ENCODE data around the gene AASS.

DNA sequence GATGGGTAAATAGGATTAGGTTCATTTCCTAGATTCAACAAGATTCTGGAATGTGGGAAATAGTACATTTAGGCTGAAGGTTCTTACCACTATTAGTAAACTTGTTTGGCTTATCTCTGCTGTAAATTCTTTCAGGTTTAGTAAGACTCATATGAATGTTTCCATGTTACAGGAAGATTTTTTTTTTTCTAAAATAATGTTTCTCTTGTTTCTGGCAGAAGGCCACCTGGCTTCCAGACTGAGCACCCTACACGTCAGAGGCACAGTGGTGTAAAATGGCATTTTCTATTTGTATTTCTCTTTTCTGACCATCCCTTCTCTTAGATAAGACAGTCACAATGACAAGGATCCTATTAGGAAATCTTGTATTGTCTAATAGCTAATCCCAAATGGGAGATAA is 22.7 kb upstream of the AASS start:
- TF ChIP-seq RAD21 (IDR thresholded peaks at IDR 0.05; ENCODE audit: insufficient read depth, low read depth, low read length) (no peak), RCOR1 (conservative IDR thresholded peaks at IDR 0.05; ENCODE audit: low read depth, low read length) (no peak), ZNF24 (IDR thresholded peaks at IDR 0.05) (no peak), EZH2 (IDR thresholded peaks at IDR 0.05; ENCODE audit: borderline replicate concordance, control insufficient read depth, low read depth, low read length) (no peak), POLR2AphosphoS5 (IDR thresholded peaks at IDR 0.05; ENCODE audit: low read length) (no peak), POLR2A (IDR thresholded peaks at IDR 0.05; ENCODE audit: low read depth, low read length) (no peak)
- TF ChIP-seq, protein P1, sequence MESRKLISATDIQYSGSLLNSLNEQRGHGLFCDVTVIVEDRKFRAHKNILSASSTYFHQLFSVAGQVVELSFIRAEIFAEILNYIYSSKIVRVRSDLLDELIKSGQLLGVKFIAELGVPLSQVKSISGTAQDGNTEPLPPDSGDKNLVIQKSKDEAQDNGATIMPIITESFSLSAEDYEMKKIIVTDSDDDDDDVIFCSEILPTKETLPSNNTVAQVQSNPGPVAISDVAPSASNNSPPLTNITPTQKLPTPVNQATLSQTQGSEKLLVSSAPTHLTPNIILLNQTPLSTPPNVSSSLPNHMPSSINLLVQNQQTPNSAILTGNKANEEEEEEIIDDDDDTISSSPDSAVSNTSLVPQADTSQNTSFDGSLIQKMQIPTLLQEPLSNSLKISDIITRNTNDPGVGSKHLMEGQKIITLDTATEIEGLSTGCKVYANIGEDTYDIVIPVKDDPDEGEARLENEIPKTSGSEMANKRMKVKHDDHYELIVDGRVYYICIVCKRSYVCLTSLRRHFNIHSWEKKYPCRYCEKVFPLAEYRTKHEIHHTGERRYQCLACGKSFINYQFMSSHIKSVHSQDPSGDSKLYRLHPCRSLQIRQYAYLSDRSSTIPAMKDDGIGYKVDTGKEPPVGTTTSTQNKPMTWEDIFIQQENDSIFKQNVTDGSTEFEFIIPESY (IDR thresholded peaks at IDR 0.05): no peak
- TF ChIP-seq, protein P2, sequence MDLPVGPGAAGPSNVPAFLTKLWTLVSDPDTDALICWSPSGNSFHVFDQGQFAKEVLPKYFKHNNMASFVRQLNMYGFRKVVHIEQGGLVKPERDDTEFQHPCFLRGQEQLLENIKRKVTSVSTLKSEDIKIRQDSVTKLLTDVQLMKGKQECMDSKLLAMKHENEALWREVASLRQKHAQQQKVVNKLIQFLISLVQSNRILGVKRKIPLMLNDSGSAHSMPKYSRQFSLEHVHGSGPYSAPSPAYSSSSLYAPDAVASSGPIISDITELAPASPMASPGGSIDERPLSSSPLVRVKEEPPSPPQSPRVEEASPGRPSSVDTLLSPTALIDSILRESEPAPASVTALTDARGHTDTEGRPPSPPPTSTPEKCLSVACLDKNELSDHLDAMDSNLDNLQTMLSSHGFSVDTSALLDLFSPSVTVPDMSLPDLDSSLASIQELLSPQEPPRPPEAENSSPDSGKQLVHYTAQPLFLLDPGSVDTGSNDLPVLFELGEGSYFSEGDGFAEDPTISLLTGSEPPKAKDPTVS (IDR thresholded peaks at IDR 0.05; ENCODE audit: low read depth, low read length): no peak
- TF ChIP-seq, protein P3, sequence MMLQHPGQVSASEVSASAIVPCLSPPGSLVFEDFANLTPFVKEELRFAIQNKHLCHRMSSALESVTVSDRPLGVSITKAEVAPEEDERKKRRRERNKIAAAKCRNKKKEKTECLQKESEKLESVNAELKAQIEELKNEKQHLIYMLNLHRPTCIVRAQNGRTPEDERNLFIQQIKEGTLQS (IDR thresholded peaks at IDR 0.05; ENCODE audit: borderline replicate concordance, extremely low read depth, low read depth, low read length): no peak
- TF ChIP-seq, protein P4, sequence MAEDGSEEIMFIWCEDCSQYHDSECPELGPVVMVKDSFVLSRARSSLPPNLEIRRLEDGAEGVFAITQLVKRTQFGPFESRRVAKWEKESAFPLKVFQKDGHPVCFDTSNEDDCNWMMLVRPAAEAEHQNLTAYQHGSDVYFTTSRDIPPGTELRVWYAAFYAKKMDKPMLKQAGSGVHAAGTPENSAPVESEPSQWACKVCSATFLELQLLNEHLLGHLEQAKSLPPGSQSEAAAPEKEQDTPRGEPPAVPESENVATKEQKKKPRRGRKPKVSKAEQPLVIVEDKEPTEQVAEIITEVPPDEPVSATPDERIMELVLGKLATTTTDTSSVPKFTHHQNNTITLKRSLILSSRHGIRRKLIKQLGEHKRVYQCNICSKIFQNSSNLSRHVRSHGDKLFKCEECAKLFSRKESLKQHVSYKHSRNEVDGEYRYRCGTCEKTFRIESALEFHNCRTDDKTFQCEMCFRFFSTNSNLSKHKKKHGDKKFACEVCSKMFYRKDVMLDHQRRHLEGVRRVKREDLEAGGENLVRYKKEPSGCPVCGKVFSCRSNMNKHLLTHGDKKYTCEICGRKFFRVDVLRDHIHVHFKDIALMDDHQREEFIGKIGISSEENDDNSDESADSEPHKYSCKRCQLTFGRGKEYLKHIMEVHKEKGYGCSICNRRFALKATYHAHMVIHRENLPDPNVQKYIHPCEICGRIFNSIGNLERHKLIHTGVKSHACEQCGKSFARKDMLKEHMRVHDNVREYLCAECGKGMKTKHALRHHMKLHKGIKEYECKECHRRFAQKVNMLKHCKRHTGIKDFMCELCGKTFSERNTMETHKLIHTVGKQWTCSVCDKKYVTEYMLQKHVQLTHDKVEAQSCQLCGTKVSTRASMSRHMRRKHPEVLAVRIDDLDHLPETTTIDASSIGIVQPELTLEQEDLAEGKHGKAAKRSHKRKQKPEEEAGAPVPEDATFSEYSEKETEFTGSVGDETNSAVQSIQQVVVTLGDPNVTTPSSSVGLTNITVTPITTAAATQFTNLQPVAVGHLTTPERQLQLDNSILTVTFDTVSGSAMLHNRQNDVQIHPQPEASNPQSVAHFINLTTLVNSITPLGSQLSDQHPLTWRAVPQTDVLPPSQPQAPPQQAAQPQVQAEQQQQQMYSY (CRISPR knock-in tag; IDR thresholded peaks at IDR 0.05): no peak

All from GM12878 (cell line).